Right cardiac atrium (tissue), 5 donors: ENCODE measurements around the gene PPA2. TPM values are rescaled to one million over a fixed set of nuclear protein-coding genes. Genes with fewer than 3 reads are reported as not detected.

Experiments
- ATAC-seq, 2 donors: fragments of 200-7000 bp; cut with Tn5 transposase; one replicate each; pipeline versions ENCODE4 v1.8.0 to v1.9.1; 2020; ENCODE audit warnings: moderate library complexity in 2 of 2, mild to moderate bottlenecking in 1 of 2
- DNase-seq, 3 donors: peaks; one replicate each; pipeline ENCODE4 v3.0.0-alpha.2; 2020
- H3K27ac ChIP-seq: one replicate; pipeline ENCODE4 v1.5.1; 2013; ENCODE audit warnings: mild to moderate bottlenecking, low read length, control low read depth, moderate library complexity
- H3K27me3 ChIP-seq: one replicate; pipeline ENCODE4 v1.6.1; 2013; ENCODE audit not compliant: control insufficient read depth, insufficient read depth
- H3K4me1 ChIP-seq: one replicate; pipeline ENCODE4 v1.6.1; 2013; ENCODE audit warnings: low read length; ENCODE audit not compliant: control insufficient read depth, insufficient read depth
- H3K4me3 ChIP-seq: one replicate; pipeline ENCODE4 v1.5.1; 2013; ENCODE audit warnings: low read length, control low read depth
- H3K9me3 ChIP-seq: one replicate; pipeline ENCODE4 v1.6.1; 2013; ENCODE audit warnings: low read length; ENCODE audit not compliant: control insufficient read depth
- WGBS: extraction: QIAGEN DNeasy Blood & Tissue Kit; methylation state at CpG from one replicate; pipeline ENCODE4 v1.1.7; 2013; 5-methylcytosine and 5-hydroxymethylcytosine counted together
- intact Hi-C, 4 donors: fragments of 100-400 bp; cut with DNase I; formaldehyde crosslinking; loops; one replicate each; pipeline versions ENCODE4 v1.11.0 to v1.14.0; 2022 to 2023
- polyA plus RNA-seq: library from polyadenylated mRNA; stranded (reverse); fragments of 200-250 nt; gene quantifications from one replicate; pipeline ENCODE4 v1.2.3, GENCODE V29; 2013
- total RNA-seq, 4 donors: library from RNA; stranded (reverse); fragmentation: NEBNext Ultra II Directional; extraction: Animal tissue kit (Norgen Biotek cat#: 25700); gene quantifications; one replicate each; pipeline ENCODE4 v1.2.1, GENCODE V29; 2021
- donor health status: healthy with polysubstance abuse.
- donor health status: DM: no; HTN: yes; CAD: no.
- donor health status: DM: no; HTN: no; CAD: no.
- donor health status: DM: no; HTN: yes; CAD: no; lungs with severe emphysema.
- donor health status: DM: yes; HTN: yes; CAD: no.

PPA2 gene
- total and polyA plus RNA-seq, 5 donors = 95.9 to 115 (median 110) TPM

GRCh38 chr4:105389167-105389566, 84.7 kb downstream of the PPA2 start:
- Histone ChIP-seq H3K27me3 (no peaks in the 10 kb centered on the region), H3K4me3 (no peak overlapping the region), H3K9me3 (no peaks in the 10 kb centered on the region), H3K27ac (no peak overlapping the region), H3K4me1 (no peaks in the 10 kb centered on the region)
- intact Hi-C loops = no loop called here
- WGBS = 89% methylated on average over 3 of the region's 3 CpGs
- DNase-seq (no peak), ATAC-seq (no peak)

- H3K4me1 ChIP-seq = no peaks in the 10 kb centered on the region
- H3K27ac ChIP-seq = no peak overlapping the region
- ATAC-seq (no peak), DNase-seq (no peak)
- no peaks in the 10 kb centered on the region for H3K27me3 ChIP-seq
- WGBS = 83% methylated on average over 5 of the region's 5 CpGs
- H3K4me3 ChIP-seq = no peak overlapping the region
- intact Hi-C loops = no loop called here
- H3K9me3 ChIP-seq = no peaks in the 10 kb centered on the region
These were observed 86.4 kb downstream of the PPA2 start for GRCh38 chr4:105387466-105387865.

- WGBS = 55% methylated on average over 4 of the region's 4 CpGs
- no peak for ATAC-seq
- no peaks in the 10 kb centered on the region for H3K4me1 ChIP-seq
- intact Hi-C loops = no loop called here
- no peak for DNase-seq
- H3K9me3 ChIP-seq = no peaks in the 10 kb centered on the region
- no peak overlapping the region for H3K4me3 ChIP-seq
- no peaks in the 10 kb centered on the region for H3K27me3 ChIP-seq
- H3K27ac ChIP-seq = no peak overlapping the region
These were observed 87.8 kb downstream of the PPA2 start for GRCh38 chr4:105386012-105386411.

GRCh38 chr4:105374071-105374470, 99.8 kb downstream of the PPA2 start:
- Histone ChIP-seq H3K4me1 (peaks cover 1% of the 10 kb centered on the region), H3K27ac (no peak overlapping the region), H3K27me3 (no peaks in the 10 kb centered on the region), H3K4me3 (no peak overlapping the region), H3K9me3 (no peaks in the 10 kb centered on the region)
- intact Hi-C loops = no loop called here
- DNase-seq (no peak), ATAC-seq (no peak)
- WGBS = 75% methylated on average over 3 of the region's 3 CpGs

GRCh38 chr4:105373324-105373723, 100.5 kb downstream of the PPA2 start:
- intact Hi-C loops = no loop called here
- no peaks in the 10 kb centered on the region for H3K9me3 ChIP-seq
- ATAC-seq (no peak), DNase-seq (no peak)
- H3K4me1 ChIP-seq = peaks cover 1% of the 10 kb centered on the region
- no peak overlapping the region for H3K4me3 ChIP-seq
- no peak overlapping the region for H3K27ac ChIP-seq
- WGBS = 47% methylated on average over 3 of the region's 3 CpGs
- H3K27me3 ChIP-seq = no peaks in the 10 kb centered on the region

GRCh38 chr4:105369988-105370387, 103.9 kb downstream of the PPA2 start:
- H3K9me3 ChIP-seq = no peaks in the 10 kb centered on the region
- H3K4me1 ChIP-seq = peaks cover 1% of the 10 kb centered on the region
- WGBS = 83% methylated on average over 1 of the region's 1 CpG
- intact Hi-C loops = no loop called here
- H3K27me3 ChIP-seq = no peaks in the 10 kb centered on the region
- DNase-seq = no peak
- H3K27ac ChIP-seq = no peak overlapping the region
- H3K4me3 ChIP-seq = no peak overlapping the region
- no peak for ATAC-seq

GRCh38 chr4:105361053-105361452, 112.8 kb downstream of the PPA2 start:
- H3K27ac ChIP-seq = no peak overlapping the region
- H3K4me3 ChIP-seq = no peak overlapping the region
- ATAC-seq (no peak), DNase-seq (no peak)
- intact Hi-C loops = no loop called here
- H3K9me3 ChIP-seq = no peaks in the 10 kb centered on the region
- peaks cover 3% of the 10 kb centered on the region for H3K4me1 ChIP-seq
- no peaks in the 10 kb centered on the region for H3K27me3 ChIP-seq

GRCh38 chr4:105357258-105357980, 116.4 kb downstream of the PPA2 start:
- H3K9me3 ChIP-seq = no peaks in the 10 kb centered on the region
- no peaks in the 10 kb centered on the region for H3K27me3 ChIP-seq
- peaks cover 3% of the 10 kb centered on the region for H3K4me1 ChIP-seq
- intact Hi-C loops = no loop called here
- ATAC-seq = no peak
- no peak overlapping the region for H3K4me3 ChIP-seq
- H3K27ac ChIP-seq = no peak overlapping the region
- DNase-seq = no peak

- H3K9me3 ChIP-seq = no peaks in the 10 kb centered on the region
- H3K27me3 ChIP-seq = no peaks in the 10 kb centered on the region
- no peak for DNase-seq
- no peaks in the 10 kb centered on the region for H3K4me1 ChIP-seq
- no peak for ATAC-seq
- WGBS = 49% methylated on average over 1 of the region's 1 CpG
- no peak overlapping the region for H3K4me3 ChIP-seq
- intact Hi-C loops = no loop called here
- H3K27ac ChIP-seq = no peak overlapping the region
These were observed 117.7 kb downstream of the PPA2 start for GRCh38 chr4:105356194-105356593.

GRCh38 chr4:105352826-105353225, 121.0 kb downstream of the PPA2 start:
- Histone ChIP-seq H3K27me3 (no peaks in the 10 kb centered on the region), H3K4me3 (no peak overlapping the region), H3K27ac (no peak overlapping the region), H3K9me3 (no peaks in the 10 kb centered on the region), H3K4me1 (no peaks in the 10 kb centered on the region)
- no peak for ATAC-seq
- no peak for DNase-seq
- intact Hi-C loops = no loop called here
- WGBS = 86% methylated on average over 3 of the region's 3 CpGs

- no peaks in the 10 kb centered on the region for H3K27me3 ChIP-seq
- intact Hi-C loops = no loop called here
- H3K27ac ChIP-seq = no peak overlapping the region
- ATAC-seq = no peak
- DNase-seq = no peak
- no peak overlapping the region for H3K4me3 ChIP-seq
- no peaks in the 10 kb centered on the region for H3K4me1 ChIP-seq
- H3K9me3 ChIP-seq = no peaks in the 10 kb centered on the region
- 70% methylated on average over 2 of the region's 2 CpGs for WGBS
These were observed 122.0 kb downstream of the PPA2 start for GRCh38 chr4:105351861-105352260.
